GM12865 (cell line): ENCODE measurements around the gene NR6A1.

Experiments used
- DNase-seq: peaks from one replicate; pipeline ENCODE4 v3.0.0; 2010; ENCODE audit warnings: low read depth
- H3K4me3 ChIP-seq: 2 replicates; pipeline ENCODE4 v1.5.1; 2011; ENCODE audit warnings: mild to moderate bottlenecking, low read depth, low read length, control low read depth
- TF ChIP-seq, protein P1 (sequence below): IDR thresholded peaks from 2 replicates; pipeline ENCODE4 v1.5.1; 2011; ENCODE audit warnings: low read length, control low read depth, low read depth, inconsistent platforms; ENCODE audit not compliant: insufficient read depth; ENCODE audit errors: missing control alignments

NR6A1 gene

DNA sequence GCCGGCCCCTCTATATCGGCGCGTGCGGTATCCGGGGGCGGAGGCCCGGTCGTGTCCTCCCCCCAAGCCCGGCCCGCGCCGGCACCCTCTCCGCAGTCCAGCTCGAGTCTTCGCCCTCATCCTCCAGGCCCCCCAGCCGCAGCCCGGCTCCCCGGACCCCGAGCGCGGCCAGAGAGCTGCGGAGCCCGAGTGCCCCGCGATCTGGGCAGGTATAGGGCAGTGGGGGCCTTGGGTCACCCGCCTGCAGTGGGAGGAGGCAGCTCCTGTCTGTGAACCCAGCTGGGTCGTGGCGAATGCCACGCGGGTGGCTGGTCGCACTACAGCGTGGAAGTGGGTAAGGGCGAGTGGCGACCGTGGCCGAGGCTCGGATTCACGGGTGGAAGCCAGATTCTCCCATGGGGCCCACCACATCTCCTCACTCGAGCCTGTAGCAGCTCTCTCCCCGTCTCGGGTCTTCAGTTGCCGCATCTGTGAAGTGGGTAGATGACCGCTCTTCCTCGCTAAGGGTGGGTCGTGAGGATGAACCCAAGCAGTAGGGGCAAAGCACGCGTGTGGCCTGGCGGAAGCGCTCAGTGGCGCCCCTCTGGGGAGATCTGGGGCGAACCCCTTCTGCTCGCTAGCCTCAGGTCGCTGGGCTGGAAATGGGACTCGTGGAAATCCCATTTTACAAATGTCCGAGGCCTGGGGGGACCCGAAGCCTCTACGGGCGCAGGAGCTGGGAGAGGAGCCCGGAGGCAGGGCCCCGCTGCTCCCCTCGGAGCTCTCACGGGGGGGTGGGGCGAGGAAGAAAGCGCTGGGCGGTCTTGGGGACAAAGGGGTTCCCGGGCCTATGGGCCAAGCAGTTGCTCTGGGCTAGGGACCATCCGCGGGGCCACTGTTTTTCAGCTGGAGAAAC lies 265.9 kb downstream of the NR6A1 start:
- no peak overlapping the region for H3K4me3 ChIP-seq
- DNase-seq: no peak
- TF ChIP-seq, protein P1, sequence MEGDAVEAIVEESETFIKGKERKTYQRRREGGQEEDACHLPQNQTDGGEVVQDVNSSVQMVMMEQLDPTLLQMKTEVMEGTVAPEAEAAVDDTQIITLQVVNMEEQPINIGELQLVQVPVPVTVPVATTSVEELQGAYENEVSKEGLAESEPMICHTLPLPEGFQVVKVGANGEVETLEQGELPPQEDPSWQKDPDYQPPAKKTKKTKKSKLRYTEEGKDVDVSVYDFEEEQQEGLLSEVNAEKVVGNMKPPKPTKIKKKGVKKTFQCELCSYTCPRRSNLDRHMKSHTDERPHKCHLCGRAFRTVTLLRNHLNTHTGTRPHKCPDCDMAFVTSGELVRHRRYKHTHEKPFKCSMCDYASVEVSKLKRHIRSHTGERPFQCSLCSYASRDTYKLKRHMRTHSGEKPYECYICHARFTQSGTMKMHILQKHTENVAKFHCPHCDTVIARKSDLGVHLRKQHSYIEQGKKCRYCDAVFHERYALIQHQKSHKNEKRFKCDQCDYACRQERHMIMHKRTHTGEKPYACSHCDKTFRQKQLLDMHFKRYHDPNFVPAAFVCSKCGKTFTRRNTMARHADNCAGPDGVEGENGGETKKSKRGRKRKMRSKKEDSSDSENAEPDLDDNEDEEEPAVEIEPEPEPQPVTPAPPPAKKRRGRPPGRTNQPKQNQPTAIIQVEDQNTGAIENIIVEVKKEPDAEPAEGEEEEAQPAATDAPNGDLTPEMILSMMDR: no peak

DNA sequence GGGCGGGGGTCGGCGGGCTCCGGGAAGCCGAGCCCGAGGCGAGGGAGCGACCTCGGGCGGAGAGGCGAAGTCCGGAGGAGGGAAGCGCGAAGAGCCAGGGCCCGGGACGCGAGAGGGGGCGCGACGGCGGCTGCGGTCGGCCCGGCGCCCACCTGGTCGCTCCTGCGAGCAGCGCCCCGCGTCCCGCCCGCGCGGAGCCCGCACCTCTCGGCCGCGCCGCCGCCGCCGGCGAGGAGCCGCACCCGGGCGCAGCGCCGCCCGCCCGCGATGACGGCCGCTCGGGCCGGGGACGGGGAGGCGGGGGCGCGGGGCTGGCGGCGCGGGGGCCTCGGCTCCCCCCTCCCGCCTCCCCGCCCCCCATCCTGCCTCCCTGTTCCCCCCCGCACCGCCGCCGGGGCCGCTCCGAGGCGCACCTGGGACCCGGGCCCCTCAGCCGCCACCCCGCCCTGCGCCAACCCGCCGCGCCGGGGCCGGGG lies 266.5 kb downstream of the NR6A1 start:
- H3K4me3 ChIP-seq: no peak overlapping the region
- no peak for DNase-seq
- TF ChIP-seq, protein P1: no peak

DNA sequence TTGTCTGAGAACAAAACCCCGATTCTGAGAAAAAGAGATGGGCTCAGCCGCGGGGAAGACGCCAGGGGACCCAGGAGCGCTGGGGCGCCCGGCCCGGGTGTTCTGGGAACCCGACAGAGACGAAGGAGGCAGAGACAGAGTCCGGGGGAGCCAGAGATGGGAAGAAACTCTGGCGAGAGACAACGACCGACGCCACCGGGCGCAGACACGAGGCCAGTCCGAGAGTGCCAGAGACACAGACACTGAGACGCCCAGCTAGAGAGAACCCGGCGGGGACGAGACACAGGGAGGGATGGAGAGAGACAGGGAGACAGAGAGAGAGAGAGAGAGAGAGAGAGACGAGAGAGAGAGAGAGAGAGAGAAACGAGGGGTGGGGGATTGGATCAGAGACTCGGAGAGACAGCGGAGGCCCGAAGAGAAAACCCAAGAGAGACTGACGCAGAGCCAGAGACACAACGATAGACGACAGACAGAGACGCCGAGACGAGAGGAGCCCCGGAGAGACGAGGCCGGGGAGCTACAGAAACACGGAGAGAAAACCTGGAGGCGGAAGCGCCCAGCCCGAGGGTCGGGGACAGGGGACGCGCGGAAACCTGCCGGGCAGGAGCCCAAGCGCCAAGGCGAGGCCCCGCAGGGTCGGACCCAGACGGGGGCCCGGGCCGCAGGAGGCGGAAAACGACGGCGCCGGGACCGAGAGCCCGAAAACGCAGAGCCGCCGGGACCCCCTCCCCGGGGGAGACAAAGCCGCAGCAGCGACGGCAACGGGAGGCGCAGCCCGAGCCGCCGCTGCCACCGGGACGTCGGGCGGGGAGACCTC lies 267.2 kb downstream of the NR6A1 start:
- TF ChIP-seq, protein P1: no peak
- no peak overlapping the region for H3K4me3 ChIP-seq
- DNase-seq: no peak

DNA sequence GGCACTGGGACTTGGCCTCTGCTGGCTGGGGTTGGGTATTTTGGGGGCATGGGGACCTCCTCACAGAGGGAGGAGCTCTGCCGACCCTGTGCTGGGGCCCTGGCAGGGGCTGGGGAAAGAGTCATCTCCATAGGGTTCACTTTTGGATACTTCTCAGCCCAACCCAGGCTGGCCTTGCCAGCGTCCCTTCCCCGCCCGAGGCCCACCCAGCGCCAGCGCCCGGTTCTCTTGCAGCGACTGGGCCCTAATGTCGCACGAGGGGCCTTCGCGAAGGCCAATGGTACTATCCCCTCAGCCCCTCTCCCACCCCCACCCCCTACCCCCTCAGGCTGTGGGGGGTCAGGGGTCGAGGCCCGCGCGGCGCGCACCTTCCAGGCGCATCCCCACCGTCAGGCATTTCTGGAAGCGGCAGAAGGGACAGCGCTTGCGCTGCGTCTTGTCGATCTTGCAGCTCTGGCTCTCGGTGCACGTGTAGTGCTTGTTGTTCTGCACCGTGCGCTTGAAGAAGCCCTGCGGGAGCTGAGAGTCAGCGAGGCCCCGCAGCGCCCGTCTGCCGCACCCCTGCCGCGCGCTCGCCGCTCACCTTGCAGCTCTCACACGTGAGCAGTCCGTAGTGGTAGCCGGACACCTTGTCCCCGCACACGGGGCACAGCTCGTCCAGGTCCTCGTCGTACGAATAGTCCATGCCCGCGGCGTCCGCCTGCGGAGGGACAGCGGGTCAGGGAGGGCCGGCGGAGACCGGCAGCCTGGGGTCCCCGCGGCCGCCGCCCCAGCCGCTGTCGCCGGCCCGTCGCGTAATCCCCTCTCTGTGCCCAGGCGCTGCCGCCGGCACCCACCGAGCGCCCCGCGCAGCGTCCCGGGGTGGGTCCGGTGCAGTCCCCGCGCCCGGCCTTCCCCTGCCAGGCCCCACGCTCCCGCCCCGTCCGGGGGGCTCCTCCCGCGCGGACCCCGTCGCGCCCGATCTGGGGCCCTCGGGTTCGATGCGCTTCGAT lies 268.1 kb downstream of the NR6A1 start:
- no peak overlapping the region for H3K4me3 ChIP-seq
- TF ChIP-seq, protein P1: no peak
- DNase-seq: no peak

DNA sequence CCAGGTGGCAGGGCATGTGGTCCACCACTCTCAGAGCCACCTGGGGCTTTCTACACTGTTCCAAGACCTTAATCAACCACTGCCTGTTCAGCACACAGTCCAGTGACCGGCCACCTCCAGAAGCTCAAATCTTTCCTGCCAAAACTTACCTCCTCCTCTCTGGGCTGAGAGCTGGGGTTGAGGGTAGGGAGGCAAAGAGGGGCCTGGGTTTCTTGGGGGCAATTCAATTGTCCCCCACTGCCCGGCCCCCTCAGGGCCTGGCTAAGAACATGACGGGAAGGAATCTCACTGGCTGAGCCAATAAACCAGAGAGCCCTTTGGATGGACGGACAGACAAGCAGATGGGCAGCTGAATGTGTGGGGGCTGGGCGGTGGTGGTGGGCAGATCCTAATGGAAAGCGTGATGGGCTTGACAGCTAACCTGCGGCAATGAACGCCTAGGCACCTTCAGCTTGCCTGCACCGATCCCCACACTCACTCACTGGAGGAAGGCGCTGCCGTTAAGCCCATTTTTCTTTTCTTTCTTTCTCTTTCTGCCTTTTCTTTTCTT lies 269.3 kb downstream of the NR6A1 start:
- DNase-seq: no peak
- H3K4me3 ChIP-seq: no peak overlapping the region
- TF ChIP-seq, protein P1: no peak
